HG02798 (cell line): Measurements from ENCODE around the gene TMEM132D.

ENCODE experiments used
- ATAC-seq: cut with Tn5 transposase; IDR thresholded peaks from one replicate; pipeline ENCODE4 v1.9.1; 2021; ENCODE audit warnings: mild to moderate bottlenecking; ENCODE audit not compliant: unreplicated experiment, poor library complexity

Gene TMEM132D

GRCh38 chr12:129381715-129382114, 522.1 kb downstream of the TMEM132D start:
- no peak for ATAC-seq

GRCh38 chr12:129379076-129379804, 524.6 kb downstream of the TMEM132D start:
- no peak for ATAC-seq

GRCh38 chr12:129378496-129378895, 525.3 kb downstream of the TMEM132D start:
- ATAC-seq: no peak

GRCh38 chr12:129373746-129374145, 530.1 kb downstream of the TMEM132D start:
- no peak for ATAC-seq

- ATAC-seq: no peak
Measured at GRCh38 chr12:129372876-129373275, 530.9 kb downstream of the TMEM132D start.

- ATAC-seq: no peak
Measured at GRCh38 chr12:129372348-129372747, 531.5 kb downstream of the TMEM132D start.

- ATAC-seq: no peak
Measured at GRCh38 chr12:129371268-129371667, 532.6 kb downstream of the TMEM132D start.

GRCh38 chr12:129366656-129367055, 537.2 kb downstream of the TMEM132D start:
- ATAC-seq: no peak

GRCh38 chr12:129363041-129363440, 540.8 kb downstream of the TMEM132D start:
- ATAC-seq: no peak

- ATAC-seq: no peak
Measured at GRCh38 chr12:129357233-129357632, 546.6 kb downstream of the TMEM132D start.

GRCh38 chr12:129351481-129351880, 552.3 kb downstream of the TMEM132D start:
- ATAC-seq: no peak

GRCh38 chr12:129339336-129339735, 564.5 kb downstream of the TMEM132D start:
- ATAC-seq: no peak

- ATAC-seq: no peak
Measured at GRCh38 chr12:129337413-129337812, 566.4 kb downstream of the TMEM132D start.

GRCh38 chr12:129335773-129336172, 568.1 kb downstream of the TMEM132D start:
- ATAC-seq: no peak

GRCh38 chr12:129332286-129332685, 571.5 kb downstream of the TMEM132D start:
- no peak for ATAC-seq

- ATAC-seq: no peak
Measured at GRCh38 chr12:129331356-129332085, 572.3 kb downstream of the TMEM132D start.

- no peak for ATAC-seq
Measured at GRCh38 chr12:129328235-129328634, 575.6 kb downstream of the TMEM132D start.

- ATAC-seq: no peak
Measured at GRCh38 chr12:129325566-129325965, 578.3 kb downstream of the TMEM132D start.

- ATAC-seq: no peak
Measured at GRCh38 chr12:129312048-129312447, 591.8 kb downstream of the TMEM132D start.

GRCh38 chr12:129310346-129310745, 593.5 kb downstream of the TMEM132D start:
- no peak for ATAC-seq

GRCh38 chr12:129305851-129306250, 598.0 kb downstream of the TMEM132D start:
- no peak for ATAC-seq

- no peak for ATAC-seq
Measured at GRCh38 chr12:129304529-129304928, 599.3 kb downstream of the TMEM132D start.
